Natural killer cell (primary cell): ENCODE measurements around the gene ASTN2. TPM values are rescaled to one million over a fixed set of nuclear protein-coding genes. Genes with fewer than 3 reads are reported as not detected.

Source experiments
- ATAC-seq, 3 donors: fragments of 150-1000 bp in 2 of 3; fragments of 200-7000 bp in 1 of 3; cut with Tn5 transposase; 1 replicate in 1 of 3; 2 replicates in 2 of 3; pipeline ENCODE4 v1.10.0; 2021; ENCODE audit warnings: mild to moderate bottlenecking in 2 of 3, moderate library complexity in 2 of 3
- DNase-seq, 2 donors: peaks; one replicate each; pipeline versions ENCODE4 v3.0.0 to v3.0.0-alpha.2; 2013 to 2021; ENCODE audit warnings: mixed read lengths in 1 of 2
- H3K27ac ChIP-seq: one replicate; pipeline ENCODE4 v1.5.1; 2013; ENCODE audit warnings: mild to moderate bottlenecking, low read length
- H3K27me3 ChIP-seq: one replicate; pipeline ENCODE4 v1.6.1; 2013; ENCODE audit warnings: low read length; ENCODE audit not compliant: control insufficient read depth, insufficient read depth
- H3K36me3 ChIP-seq: one replicate; pipeline ENCODE4 v1.6.1; 2013; ENCODE audit warnings: low read length; ENCODE audit not compliant: control insufficient read depth, insufficient read depth
- H3K4me1 ChIP-seq: one replicate; pipeline ENCODE4 v1.6.1; 2013; ENCODE audit warnings: low read length; ENCODE audit not compliant: control insufficient read depth, insufficient read depth
- H3K4me3 ChIP-seq: one replicate; pipeline ENCODE4 v1.5.1; 2013; ENCODE audit warnings: low read length
- H3K9me3 ChIP-seq: one replicate; pipeline ENCODE4 v1.6.1; 2013; ENCODE audit warnings: low read length; ENCODE audit not compliant: control insufficient read depth, insufficient read depth
- H3K27ac Mint-ChIP-seq, 2 donors: one replicate each; pipeline ENCODE4 v1.8.0; 2022; ENCODE audit warnings: mild to moderate bottlenecking in 2 of 2, mixed read lengths in 2 of 2, moderate library complexity in 1 of 2
- H3K27me3 Mint-ChIP-seq, 2 donors: one replicate each; pipeline ENCODE4 v1.8.0; 2022; ENCODE audit warnings: low read depth in 2 of 2, mixed read lengths in 2 of 2
- H3K36me3 Mint-ChIP-seq: one replicate; pipeline ENCODE4 v1.8.0; 2022; ENCODE audit warnings: mixed read lengths
- H3K4me1 Mint-ChIP-seq, 2 donors: one replicate each; pipeline ENCODE4 v1.8.0; 2022; ENCODE audit warnings: mixed read lengths in 2 of 2
- H3K4me3 Mint-ChIP-seq: one replicate; pipeline ENCODE4 v1.8.0; 2022; ENCODE audit warnings: mild to moderate bottlenecking, moderate library complexity, mixed read lengths
- H3K9me3 Mint-ChIP-seq, 2 donors: one replicate each; pipeline ENCODE4 v1.8.0; 2022; ENCODE audit warnings: mixed read lengths in 2 of 2
- CTCF ChIP-seq: fragments of 200-600 bp; IDR thresholded peaks from one replicate; pipeline ENCODE4 v1.8.0; 2022; ENCODE audit warnings: antibody characterized with exemption
- WGBS: methylation state at CpG from one replicate; pipeline ENCODE4 v1.1.7; 2013; ENCODE audit warnings: missing lambda C conversion rate; ENCODE audit not compliant: insufficient coverage; 5-methylcytosine and 5-hydroxymethylcytosine counted together
- intact Hi-C: fragments of 100-400 bp; cut with micrococcal nuclease; formaldehyde crosslinking; loops from one replicate; pipeline ENCODE4 v1.14.2; 2022
- total RNA-seq, 4 donors: library from RNA; stranded (reverse); fragments of 120-200 nt in 1 of 4; gene quantifications; one replicate each; pipeline versions ENCODE4 v1.2.3 to v1.2.4, GENCODE V29; 2013 to 2022

The ASTN2 gene
- total RNA-seq, 3 donors from 2014 or later (not counting 1 experiment from before 2014, with no cell fraction given), result 3.0 to 3.5 (median 3.2) TPM

GRCh38 chr9:117379341-117379740, 35.5 kb downstream of the ASTN2 start:
- peaks cover 4 to 6% of the 10 kb centered on the region in 2 donors for H3K9me3 Mint-ChIP-seq
- no peaks in the 10 kb centered on the region for H3K36me3 Mint-ChIP-seq
- no peaks in the 10 kb centered on the region for H3K4me1 Mint-ChIP-seq
- H3K27me3 ChIP-seq, result no peaks in the 10 kb centered on the region
- H3K27ac Mint-ChIP-seq, result no peak overlapping the region
- no CpG with 5 or more reads among the region's 2 CpGs for WGBS
- H3K4me3 Mint-ChIP-seq, result no peak overlapping the region
- intact Hi-C loops, result no loop called here
- ATAC-seq (no peak), DNase-seq (no peak)
- H3K36me3 ChIP-seq, result no peaks in the 10 kb centered on the region
- H3K4me3 ChIP-seq, result no peak overlapping the region
- H3K27me3 Mint-ChIP-seq, result no peaks in the 10 kb centered on the region
- no peak overlapping the region for H3K27ac ChIP-seq
- H3K9me3 ChIP-seq, result no peaks in the 10 kb centered on the region
- no peak for TF ChIP-seq CTCF
- H3K4me1 ChIP-seq, result no peaks in the 10 kb centered on the region

GRCh38 chr9:117377046-117377445, 37.8 kb downstream of the ASTN2 start:
- WGBS, result 66% methylated on average over 5 of the region's 5 CpGs
- Histone ChIP-seq H3K9me3 (no peaks in the 10 kb centered on the region), H3K36me3 (no peaks in the 10 kb centered on the region), H3K27ac (no peak overlapping the region), H3K4me1 (no peaks in the 10 kb centered on the region), H3K4me3 (no peak overlapping the region), H3K27me3 (no peaks in the 10 kb centered on the region)
- DNase-seq (no peak), ATAC-seq (no peak)
- H3K4me3 Mint-ChIP-seq, result no peak overlapping the region
- H3K4me1 Mint-ChIP-seq, result no peaks in the 10 kb centered on the region
- H3K27ac Mint-ChIP-seq, result no peak overlapping the region
- no peak for TF ChIP-seq CTCF
- intact Hi-C loops, result no loop called here
- peaks cover 4 to 11% of the 10 kb centered on the region in 2 donors for H3K9me3 Mint-ChIP-seq
- H3K27me3 Mint-ChIP-seq, result no peaks in the 10 kb centered on the region
- no peaks in the 10 kb centered on the region for H3K36me3 Mint-ChIP-seq

GRCh38 chr9:117375956-117376355, 38.9 kb downstream of the ASTN2 start:
- DNase-seq (no peak), ATAC-seq (no peak)
- peaks cover 4 to 7% of the 10 kb centered on the region in 2 donors for H3K9me3 Mint-ChIP-seq
- Histone ChIP-seq H3K27ac (no peak overlapping the region), H3K36me3 (no peaks in the 10 kb centered on the region), H3K4me1 (no peaks in the 10 kb centered on the region), H3K4me3 (no peak overlapping the region), H3K9me3 (no peaks in the 10 kb centered on the region), H3K27me3 (no peaks in the 10 kb centered on the region)
- no peaks in the 10 kb centered on the region for H3K4me1 Mint-ChIP-seq
- no peaks in the 10 kb centered on the region for H3K36me3 Mint-ChIP-seq
- no peaks in the 10 kb centered on the region for H3K27me3 Mint-ChIP-seq
- TF ChIP-seq CTCF, result no peak
- no peak overlapping the region for H3K4me3 Mint-ChIP-seq
- H3K27ac Mint-ChIP-seq, result no peak overlapping the region
- intact Hi-C loops, result no loop called here
- 77% methylated on average over 1 of the region's 1 CpG for WGBS

- H3K4me3 ChIP-seq, result no peak overlapping the region
- no peaks in the 10 kb centered on the region for H3K4me1 Mint-ChIP-seq
- no peaks in the 10 kb centered on the region for H3K4me1 ChIP-seq
- intact Hi-C loops, result no loop called here
- no peaks in the 10 kb centered on the region for H3K27me3 Mint-ChIP-seq
- no peaks in the 10 kb centered on the region for H3K36me3 ChIP-seq
- H3K27me3 ChIP-seq, result no peaks in the 10 kb centered on the region
- 41% methylated on average over 2 of the region's 4 CpGs for WGBS
- no peaks in the 10 kb centered on the region for H3K36me3 Mint-ChIP-seq
- H3K27ac Mint-ChIP-seq, result no peak overlapping the region
- no peak overlapping the region for H3K4me3 Mint-ChIP-seq
- no peak for TF ChIP-seq CTCF
- no peaks in the 10 kb centered on the region for H3K9me3 ChIP-seq
- no peak overlapping the region for H3K27ac ChIP-seq
- ATAC-seq (no peak), DNase-seq (no peak)
- peaks cover 2 to 7% of the 10 kb centered on the region in 2 donors for H3K9me3 Mint-ChIP-seq
Measured at GRCh38 chr9:117374076-117374725, 40.7 kb downstream of the ASTN2 start.
